ENCODE data around the gene CEP164.

The CEP164 gene

GRCh38 chr11:117327567-117328374 lies at the start of gene CEP164:
Gene CEP164 (plus strand): TSS chr11:117327854. CDS start chr11:117338587, 10,733 bp downstream.
- FAIRE-seq (no peak), DNase-seq (ENCODE audit: low spot score) (peak; percentile 94)

DNA sequence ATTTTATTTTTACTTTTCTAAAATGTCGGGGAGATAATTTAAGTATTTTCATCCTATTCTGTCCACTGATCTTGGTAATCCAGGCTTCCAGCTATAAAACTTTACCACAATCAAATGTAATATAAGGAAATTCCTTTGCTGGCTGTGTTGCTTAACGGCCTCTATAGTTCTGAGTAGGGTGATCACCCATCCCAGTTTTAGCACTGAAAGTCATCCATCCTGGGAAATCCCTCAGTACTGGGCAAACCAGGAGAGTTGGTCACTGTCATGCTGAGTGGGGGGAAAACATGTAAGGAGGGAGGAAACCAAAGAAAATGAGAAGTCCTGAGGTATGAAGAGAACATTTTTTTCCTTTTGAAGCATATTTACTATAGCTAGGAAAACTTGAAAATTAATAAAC lies 49.3 kb upstream of the CEP164 start:
- DNase-seq (ENCODE audit: low spot score) (no peak), FAIRE-seq (no peak)

GRCh38 chr11:117279711-117280376 lies 47.8 kb upstream of the CEP164 start:
- DNase-seq (ENCODE audit: low spot score) (no peak), FAIRE-seq (no peak)

GRCh38 chr11:117281159-117281558 lies 46.5 kb upstream of the CEP164 start:
- DNase-seq (ENCODE audit: low spot score) = peak; percentile 63
- no peak for FAIRE-seq

DNA sequence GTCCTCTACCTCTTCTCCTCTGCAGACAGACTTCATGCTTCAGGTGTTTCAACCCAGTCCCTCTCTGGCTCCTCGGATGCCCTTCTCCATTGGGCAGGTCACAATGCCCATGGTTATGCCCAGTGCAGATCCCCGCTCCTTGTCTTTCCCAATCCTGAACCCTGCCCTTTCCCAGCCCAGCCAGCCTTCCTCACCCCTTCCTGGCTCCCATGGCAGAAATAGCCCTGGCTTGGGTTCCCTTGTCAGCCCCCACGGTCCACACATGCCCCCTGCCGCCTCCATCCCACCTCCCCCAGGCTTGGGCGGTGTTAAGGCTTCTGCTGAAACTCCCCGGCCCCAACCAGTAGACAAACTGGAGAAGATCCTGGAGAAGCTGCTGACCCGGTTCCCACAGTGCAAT lies 45.8 kb upstream of the CEP164 start:
- FAIRE-seq = no peak
- DNase-seq (ENCODE audit: low spot score) = no peak

DNA sequence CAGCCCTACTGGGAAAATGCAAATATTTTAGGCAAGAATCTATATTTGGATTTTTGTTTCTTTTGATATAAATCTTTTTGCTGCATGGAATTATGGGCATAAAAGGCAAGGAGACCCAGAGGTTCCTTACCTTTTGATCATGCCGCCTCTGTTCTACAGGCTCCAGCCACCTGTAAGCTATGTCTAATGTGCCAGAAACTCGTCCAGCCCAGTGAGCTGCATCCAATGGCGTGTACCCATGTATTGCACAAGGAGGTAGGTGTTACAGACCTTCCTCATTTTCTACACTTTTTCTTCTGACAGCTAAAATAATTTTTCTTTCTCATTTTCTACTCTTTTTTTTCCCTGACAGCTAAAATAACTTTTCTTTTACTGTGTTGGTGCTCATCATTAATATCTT lies 44.7 kb upstream of the CEP164 start:
- DNase-seq (ENCODE audit: low spot score) (no peak), FAIRE-seq (no peak)

DNA sequence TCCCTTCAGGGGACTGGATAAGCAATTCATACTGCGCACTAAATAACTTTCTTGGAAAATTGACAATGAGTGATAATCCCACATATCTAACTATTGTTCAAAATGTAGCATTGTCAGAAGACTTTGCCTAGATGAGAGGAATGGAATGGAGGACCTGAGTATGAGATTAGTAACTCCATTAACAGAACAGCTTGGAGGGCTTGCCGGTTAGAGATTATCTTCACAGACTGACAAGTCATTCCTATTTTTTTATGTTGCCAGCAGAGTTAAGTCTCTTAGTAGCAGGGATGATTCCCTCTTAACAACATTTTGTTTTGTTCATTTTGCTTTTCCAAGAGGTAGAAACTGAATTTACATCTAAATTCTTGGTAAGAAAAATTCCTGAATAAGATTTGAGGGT lies 43.6 kb upstream of the CEP164 start:
- FAIRE-seq = no peak
- no peak for DNase-seq (ENCODE audit: low spot score)

- DNase-seq (ENCODE audit: low spot score) = no peak
- no peak for FAIRE-seq
Measured at GRCh38 chr11:117286588-117286987, 41.1 kb upstream of the CEP164 start.

- FAIRE-seq = no peak
- no peak for DNase-seq (ENCODE audit: low spot score)
Measured at GRCh38 chr11:117287668-117288067, 40.0 kb upstream of the CEP164 start.

DNA sequence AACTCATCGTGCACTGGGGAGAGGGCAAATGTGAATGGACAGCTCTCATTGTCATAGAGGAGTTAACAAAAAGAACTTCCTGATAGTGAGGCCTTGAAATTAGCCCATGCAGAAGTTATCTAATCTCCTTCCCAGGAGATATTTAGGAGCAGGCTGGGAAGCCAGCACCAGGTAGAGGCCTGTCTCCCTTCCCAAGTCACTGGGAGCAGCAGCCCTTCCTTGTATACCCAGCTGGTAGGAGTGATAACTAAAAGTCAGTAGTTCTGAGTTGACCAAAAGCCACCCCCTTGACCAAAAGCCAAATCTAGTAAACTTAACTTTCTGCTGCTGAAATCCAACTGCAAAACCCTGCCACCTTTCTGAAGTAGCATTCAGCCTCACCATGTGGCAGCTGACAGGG lies 37.9 kb upstream of the CEP164 start:
- DNase-seq (ENCODE audit: low spot score) (no peak), FAIRE-seq (no peak)

- no peak for DNase-seq (ENCODE audit: low spot score)
- no peak for FAIRE-seq
Measured at GRCh38 chr11:117290809-117291396, 36.8 kb upstream of the CEP164 start, which contains the start of gene BACE1-AS. Gene BACE1-AS (plus strand): TSS chr11:117291346.

- no peak for DNase-seq (ENCODE audit: low spot score)
- FAIRE-seq = no peak
Measured at GRCh38 chr11:117292616-117293015, 35.0 kb upstream of the CEP164 start.

DNA sequence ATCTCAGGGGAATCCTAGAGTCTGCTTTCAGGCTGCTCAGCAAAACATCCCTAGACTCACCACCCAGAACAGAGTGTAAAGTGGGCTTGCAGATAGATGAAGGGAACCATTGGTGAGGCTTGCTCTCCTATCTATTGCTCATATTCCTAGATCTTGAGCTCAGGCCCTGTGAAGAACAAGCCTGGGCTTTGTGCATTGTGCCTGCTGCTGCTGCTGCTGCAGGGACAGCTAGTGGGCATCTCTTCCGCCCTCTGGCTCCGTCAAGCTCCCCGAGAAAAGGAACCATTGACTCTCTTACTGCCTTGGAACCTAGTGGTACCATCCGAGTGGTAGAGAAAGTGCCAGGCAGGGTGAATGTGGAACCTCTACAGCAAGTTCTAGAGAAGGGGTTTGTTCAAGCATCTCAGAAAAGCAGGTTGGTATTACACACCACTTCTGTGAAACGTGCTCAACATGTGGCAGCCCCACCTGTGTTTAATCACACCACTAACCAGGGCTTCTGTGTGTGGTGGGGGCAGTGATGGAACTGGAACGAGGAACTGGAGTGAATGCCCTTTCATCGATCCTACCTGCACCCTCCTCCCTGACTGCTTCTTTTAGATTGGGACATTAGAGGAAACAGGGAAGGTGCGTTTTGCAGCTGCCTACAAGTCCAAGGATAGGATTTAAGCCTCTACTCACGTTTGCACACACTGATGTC lies 32.1 kb upstream of the CEP164 start:
- no peak for DNase-seq (ENCODE audit: low spot score)

DNA sequence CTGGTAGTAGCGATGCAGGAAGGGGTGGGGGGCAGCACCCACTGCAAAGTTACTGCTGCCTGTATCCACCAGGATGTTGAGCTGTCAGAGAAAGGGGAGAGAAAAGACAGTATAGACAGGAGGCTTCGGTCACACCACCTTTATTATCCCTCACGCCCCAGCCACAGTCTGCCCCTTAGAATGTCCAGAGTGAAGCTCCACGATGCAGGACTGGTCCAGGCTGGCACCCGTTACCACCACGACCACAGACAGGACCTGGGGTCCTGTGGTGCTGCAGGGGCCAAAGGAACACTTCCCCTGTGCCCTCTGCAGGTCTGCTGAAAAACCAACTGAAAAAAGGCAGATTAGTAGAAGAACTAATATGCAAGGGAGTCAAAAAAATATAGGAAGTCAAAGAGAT lies 30.8 kb upstream of the CEP164 start:
- no peak for DNase-seq (ENCODE audit: low spot score)
- FAIRE-seq = no peak

More for the DNA sequence above, 32.1 kb upstream of the CEP164 start:
- no peak for FAIRE-seq

GRCh38 chr11:117298195-117298594 lies 29.5 kb upstream of the CEP164 start:
- FAIRE-seq (no peak), DNase-seq (ENCODE audit: low spot score) (no peak)

DNA sequence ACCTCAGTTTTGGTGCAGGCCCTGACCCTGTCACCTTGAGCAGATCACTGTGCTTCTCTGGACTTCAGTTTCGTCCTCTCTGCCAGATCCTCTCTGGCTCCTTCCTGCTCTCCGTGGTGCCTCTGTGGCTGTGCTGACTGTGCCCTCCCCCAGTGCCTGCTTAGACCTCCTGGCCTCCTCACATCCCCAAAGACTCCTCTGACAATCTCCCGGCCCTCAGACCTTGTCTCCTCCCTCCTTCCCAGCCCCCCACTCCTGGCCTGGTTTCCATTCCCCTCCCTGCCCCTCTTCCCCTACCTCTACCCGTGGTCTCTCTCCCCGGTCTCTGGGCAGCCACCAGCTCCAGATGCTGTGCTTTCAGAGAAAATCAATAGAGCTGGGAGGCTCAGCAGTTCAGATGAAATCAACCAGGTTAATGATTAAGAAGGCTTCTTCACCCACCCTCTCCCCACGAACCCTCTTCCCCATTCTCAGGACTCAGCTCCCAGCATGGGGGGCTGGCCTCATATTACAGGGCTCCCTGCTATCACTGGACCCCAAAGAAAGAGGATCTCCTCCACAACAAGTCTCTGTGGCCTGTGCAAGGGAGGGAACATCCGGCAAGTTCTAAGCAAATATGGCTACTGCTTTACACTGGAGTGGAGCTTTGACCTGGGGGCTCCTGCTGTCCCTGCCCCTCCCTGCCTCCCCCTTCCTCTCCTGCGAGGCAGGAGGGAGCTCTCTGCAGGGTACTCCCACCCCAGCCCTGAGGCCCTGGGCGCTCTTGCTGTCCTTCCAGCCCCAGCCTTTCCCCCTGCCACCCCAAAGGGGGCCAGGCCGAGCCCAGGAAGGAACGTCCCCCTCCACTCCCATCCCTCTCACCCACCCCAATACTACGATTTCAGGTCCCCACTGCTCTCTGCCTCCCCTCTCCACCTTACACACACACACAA lies 28.0 kb upstream of the CEP164 start:
- FAIRE-seq = no peak
- no peak for DNase-seq (ENCODE audit: low spot score)

GRCh38 chr11:117300283-117300663 lies 27.4 kb upstream of the CEP164 start:
- DNase-seq (ENCODE audit: low spot score) (no peak), FAIRE-seq (no peak)

- FAIRE-seq (no peak), DNase-seq (ENCODE audit: low spot score) (no peak)
Measured at GRCh38 chr11:117300773-117301172, 26.9 kb upstream of the CEP164 start.

- FAIRE-seq (no peak), DNase-seq (ENCODE audit: low spot score) (no peak)
Measured at GRCh38 chr11:117302228-117302627, 25.4 kb upstream of the CEP164 start.

DNA sequence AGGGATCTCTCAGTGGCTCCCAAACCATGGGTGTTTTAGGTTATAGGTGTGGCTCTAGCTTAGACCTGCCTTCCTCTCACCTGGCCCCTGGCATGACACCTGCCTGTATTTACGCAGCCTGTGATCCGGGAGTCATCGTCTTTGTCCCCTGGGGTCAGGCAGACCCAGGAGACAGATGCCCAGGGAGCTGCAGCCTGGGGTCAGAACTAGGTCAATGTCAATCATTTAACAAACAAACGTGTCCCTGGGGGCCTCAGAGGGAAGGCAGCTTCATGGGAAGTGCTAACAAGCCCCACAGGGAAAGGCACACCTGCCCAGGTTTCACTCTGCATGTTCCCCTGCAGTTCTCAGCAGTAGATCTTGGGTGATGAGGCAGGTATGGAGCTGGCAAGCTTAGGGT lies 24.6 kb upstream of the CEP164 start:
- DNase-seq (ENCODE audit: low spot score) (no peak), FAIRE-seq (no peak)
